Measurements from ENCODE around the gene PRAC1.

The PRAC1 gene

GRCh38 chr17:48746916-48747444, 24.7 kb upstream of the PRAC1 start:
- ATAC-seq, result no peak

- ATAC-seq, result no peak
Measured at GRCh38 chr17:48745381-48746275, 23.3 kb upstream of the PRAC1 start.

DNA sequence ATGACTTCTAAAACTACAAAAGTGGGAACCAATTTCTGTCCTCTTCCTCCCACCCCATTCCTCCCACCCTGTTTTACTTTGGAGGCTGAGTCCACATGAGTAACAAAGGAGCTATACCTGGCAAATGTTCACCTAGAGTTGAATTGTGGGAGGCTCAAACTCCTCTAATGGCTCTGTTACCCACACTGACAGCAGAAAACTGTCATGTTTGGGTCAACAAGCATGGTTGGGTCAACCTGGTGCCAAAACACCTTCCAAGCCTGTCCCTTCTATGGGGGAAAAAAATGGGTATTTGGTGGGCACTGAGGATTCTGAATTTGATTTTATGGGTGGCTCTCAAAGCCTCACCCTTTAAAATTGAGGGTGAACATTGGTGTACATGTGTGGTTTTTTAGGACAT, 18.2 kb upstream of the PRAC1 start:
- no peak for ATAC-seq

DNA sequence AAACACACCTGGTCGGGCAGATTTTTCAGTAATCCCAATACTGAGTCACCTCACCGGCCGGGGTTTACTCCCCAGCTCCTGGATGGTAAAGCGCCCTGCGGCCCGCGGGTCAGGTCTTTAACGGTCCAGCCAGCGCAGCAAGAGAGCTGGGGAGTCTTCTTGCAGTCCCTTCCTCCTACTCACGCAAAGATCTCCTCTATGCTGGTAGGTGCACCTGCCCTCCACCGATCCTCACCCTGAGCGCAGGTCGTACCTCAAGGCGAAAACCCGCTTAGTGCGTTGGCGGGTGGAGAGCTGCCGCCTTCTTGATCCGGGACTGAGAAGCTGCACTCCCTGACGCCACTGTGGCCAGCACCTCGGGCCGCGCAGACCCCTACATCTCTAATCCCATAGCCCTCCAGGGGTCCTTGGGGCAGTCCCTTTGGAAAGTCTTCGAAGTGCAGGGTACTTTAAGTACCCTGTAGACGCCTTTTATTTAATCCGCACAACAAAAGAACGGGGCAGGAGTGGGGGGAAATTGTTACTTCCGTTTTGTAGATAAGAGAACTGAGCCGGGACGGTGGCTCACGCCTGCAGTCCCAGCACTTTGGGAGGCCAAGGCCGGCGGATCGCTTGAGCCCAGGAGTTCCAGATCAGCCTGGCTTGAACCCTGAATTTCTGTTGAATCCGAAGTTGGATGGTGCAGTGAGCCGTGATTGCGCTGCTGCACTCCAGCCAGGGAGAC, 16.6 kb upstream of the PRAC1 start:
- ATAC-seq, result no peak

- no peak for ATAC-seq
Measured at GRCh38 chr17:48738424-48738802, 16.1 kb upstream of the PRAC1 start.

DNA sequence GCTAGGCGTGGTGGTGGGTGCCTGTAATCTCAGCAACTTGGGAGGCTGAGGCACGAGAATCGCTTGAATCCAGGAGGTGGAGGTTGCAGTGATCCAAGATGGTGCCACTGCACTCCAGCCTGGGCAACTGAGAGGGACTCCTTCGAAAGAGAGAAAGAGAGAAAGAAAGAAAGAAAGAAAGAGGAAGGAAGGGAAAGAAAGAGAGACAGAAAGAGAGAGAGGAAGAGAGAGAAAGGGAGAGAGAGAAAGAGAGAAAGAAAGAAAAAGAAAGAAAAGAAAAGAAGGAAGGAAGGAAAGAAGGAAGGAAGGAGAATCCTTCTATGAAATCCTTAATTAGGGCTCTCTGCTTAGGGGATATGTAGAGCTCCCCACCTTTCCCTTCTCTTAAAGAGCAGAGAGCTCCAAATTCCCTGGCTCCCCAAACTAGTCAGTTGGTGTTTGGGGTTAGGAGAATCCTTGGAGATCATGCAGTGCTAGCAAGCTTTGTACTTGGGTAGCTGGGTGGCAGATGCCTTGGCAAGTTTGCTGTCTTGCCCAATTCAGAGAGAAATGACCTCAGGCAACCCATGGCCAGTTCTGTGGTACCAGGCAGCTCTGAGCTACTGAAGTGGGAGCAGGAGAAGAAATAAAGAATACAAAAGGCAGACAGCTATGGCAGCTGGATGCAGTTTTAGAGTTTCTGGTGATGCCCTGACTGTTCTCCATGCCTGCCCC, 15.2 kb upstream of the PRAC1 start:
- ATAC-seq, result no peak

GRCh38 chr17:48735062-48735351, 12.7 kb upstream of the PRAC1 start:
- ATAC-seq, result no peak

DNA sequence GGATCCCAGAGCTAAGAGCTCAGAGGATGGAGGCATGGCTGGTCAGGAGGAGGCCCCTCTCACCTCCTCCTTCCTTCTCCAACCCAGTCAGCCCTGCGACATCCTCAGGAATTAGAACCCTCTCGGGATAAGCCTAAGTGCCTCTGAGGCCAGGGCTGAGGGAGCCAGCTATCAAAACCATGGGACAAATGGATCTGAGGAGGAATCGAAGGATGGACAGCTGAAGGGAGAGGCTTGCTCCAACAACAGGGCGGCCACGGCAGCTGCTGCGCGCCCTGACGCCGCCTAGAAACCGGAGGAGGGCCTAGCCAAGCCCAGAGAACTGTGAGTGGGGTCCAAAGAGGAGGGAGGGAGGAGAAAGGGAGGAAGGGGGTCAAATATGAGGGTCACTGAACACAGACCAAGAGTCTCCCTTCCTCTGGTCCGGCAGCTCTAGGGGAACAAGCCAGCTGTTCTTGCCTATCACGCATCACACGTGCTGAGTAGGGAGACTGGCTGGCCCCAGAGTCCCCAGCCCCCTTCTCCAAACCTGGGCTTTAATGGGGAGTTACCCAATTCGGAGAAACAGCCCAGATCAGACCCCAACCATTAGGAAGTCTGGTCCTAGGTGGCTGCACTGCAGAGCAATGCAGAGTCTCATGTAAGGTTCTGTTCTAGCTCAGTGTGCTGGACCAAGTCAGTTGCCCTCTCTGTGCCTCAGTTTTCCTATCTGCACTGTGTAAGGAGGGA, 12.2 kb upstream of the PRAC1 start:
- no peak for ATAC-seq

GRCh38 chr17:48733632-48734328, 11.5 kb upstream of the PRAC1 start:
- ATAC-seq, result no peak

- ATAC-seq, result no peak
Measured at GRCh38 chr17:48732688-48733629, 10.6 kb upstream of the PRAC1 start.

- ATAC-seq, result peak; percentile 32 to 61
Measured at GRCh38 chr17:48731355-48731754, 9.0 kb upstream of the PRAC1 start.

- no peak for ATAC-seq
Measured at GRCh38 chr17:48730240-48730550, 7.9 kb upstream of the PRAC1 start.

DNA sequence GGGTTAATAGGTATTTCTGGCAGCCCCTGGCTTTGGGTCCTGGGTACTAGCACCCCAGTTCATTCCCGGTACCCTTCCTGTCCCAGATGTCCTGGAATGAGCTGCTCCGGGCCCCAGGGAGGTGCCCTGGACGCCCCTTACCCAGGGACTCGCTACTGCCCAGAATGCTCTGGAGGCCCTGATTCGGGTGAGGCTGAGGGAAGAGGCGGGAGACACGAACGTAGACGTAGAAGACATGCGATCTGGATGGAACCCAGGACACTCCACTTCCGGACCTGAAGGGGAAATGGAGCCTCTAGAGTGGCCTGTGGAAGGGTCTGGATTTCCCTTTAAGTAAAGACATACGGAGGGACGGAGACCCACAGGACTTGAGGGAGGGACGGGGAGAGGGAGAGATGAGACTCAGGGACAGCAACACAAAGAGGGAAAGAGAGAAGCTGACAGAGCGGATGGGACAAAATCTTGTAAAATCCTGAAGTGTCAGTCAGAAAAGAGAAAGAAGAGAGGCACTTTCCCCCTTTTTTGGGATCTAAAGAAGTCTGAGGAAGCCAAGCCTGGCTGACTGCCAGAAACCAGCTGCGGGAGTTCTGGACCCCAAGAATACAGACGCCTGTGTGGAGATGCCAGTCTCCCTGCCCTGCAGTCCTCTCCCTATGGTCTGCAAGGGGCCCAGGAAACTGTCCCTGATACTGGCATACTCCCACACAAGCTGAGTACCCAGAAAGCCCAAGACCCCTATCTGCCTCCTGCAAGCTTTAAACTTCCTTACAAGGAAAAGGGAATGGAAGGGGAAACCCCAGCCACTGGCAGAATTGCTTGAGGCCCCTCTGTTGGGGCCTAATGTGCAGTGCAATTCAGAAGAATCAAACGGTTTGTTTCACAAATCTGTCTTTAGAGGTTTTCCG, 7.3 kb upstream of the PRAC1 start:
- ATAC-seq, result no peak

- ATAC-seq, result no peak
Measured at GRCh38 chr17:48728232-48729231, 6.2 kb upstream of the PRAC1 start, which contains the start of gene HOXB13. TSS of gene HOXB13 (minus strand) at chr17:48728750. CDS start at chr17:48728593, 157 bp downstream.

DNA sequence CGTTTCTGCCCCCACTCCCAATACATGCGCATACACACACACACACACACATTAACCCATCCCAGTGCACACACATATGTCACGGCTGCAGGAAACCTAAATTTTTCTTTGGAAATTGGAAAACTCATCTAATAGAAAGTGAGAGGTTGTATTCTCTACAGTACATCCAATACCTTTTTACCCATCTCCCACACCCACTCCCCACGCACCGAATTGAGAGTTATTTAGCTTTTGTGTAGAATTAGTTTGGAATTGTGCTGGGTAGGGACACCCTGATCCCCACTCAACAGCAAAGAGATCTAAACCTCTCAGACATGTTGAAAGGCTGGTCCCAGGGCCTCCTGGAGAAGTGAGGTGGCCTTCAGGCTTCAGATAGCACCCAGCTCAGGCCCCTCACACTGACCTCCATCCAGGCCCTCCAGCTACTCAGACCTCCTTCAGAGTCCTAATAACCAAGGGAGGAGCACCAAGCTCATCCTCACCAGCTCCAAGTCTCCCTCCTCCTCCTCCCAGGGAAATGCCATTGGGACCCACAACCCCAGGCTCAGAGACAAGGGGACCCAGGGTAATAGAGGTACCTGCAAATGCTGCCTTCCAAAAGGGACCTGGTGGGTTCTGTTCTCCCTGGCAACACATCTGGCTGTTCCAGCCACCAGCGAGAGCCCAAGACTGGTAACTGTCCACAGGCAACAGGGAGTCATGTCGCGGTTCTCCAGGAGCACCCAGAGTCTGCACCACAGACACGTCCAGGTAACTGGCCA, 5.3 kb upstream of the PRAC1 start:
- no peak for ATAC-seq

DNA sequence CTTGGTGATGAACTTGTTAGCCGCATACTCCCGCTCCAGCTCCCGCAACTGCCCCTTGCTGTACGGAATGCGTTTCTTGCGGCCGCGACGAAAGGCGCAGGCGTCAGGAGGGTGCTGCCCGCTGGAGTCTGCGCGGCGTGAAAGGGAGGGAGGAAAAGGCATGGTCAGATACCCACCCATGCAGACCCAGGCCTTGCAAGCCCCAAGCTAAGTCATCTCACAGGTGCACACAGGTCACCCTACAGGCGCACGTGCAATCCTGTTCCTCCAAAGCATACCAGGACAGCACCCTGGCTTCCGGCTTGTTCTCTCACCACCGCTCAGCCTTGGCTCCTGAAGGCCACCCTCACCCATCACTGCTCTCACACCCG, 4.6 kb upstream of the PRAC1 start:
- ATAC-seq, result no peak

DNA sequence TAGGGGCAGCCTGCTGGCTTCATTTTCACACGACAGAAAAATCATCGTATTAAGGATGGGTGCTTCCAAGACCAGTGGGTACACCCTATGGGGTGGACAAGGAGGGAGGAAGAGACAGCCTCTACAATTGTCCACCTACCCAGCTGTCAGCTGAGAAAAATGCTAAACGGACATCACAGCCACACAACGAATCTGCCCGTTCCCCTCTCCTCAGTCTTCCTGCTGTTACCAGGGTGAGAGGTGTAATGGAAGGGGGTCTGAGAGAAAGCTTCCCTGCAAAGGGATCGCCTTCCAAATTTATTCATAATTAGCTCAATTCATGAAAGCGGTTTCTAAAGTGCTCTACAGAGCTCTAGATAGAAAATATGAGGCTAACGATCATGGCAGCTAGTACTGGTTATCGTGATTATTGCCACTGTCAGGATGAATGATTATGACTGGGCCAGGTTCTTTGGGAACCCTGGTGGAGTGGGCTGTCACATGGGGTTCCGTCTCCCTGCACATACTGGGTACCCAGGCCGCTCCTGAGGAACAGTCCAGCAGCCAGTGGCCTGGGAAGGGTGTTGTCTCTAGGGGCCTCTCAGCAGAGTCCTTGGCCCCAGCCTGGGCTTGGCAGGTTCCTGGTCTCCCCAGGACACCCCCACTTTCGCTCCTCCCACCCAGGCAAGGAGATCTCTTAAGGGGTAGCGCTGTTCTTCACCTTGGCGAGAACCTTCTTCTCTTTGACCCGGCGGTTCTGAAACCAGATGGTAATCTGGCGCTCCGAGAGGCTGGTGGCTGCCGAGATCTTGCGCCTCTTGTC, 4.0 kb upstream of the PRAC1 start:
- no peak for ATAC-seq
